ENCODE results near the gene FCHSD1.

The FCHSD1 gene

DNA sequence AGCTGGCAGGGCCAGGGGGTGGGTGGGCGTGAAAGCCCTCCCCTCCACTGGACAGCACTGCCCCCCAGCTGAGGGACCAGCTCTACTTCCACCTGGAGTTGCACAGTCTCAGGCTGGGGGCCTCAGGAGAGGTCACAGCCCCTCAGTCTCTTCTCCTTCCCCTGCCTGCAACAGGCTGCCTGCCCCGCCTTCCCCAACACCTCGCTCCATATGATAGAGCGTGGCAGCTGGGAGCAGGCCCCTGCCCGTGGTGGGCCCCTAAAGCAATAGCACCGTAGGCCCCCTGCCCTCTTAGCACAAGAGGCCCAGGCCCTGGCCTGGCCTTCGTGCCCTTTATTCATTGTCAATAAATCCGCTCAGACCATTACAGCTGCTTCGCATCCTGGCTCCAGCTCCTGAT, 10.5 kb downstream of the FCHSD1 start:
- no peak for DNase-seq

GRCh38 chr5:141640051-141640415, 11.2 kb downstream of the FCHSD1 start:
- DNase-seq: no peak

DNA sequence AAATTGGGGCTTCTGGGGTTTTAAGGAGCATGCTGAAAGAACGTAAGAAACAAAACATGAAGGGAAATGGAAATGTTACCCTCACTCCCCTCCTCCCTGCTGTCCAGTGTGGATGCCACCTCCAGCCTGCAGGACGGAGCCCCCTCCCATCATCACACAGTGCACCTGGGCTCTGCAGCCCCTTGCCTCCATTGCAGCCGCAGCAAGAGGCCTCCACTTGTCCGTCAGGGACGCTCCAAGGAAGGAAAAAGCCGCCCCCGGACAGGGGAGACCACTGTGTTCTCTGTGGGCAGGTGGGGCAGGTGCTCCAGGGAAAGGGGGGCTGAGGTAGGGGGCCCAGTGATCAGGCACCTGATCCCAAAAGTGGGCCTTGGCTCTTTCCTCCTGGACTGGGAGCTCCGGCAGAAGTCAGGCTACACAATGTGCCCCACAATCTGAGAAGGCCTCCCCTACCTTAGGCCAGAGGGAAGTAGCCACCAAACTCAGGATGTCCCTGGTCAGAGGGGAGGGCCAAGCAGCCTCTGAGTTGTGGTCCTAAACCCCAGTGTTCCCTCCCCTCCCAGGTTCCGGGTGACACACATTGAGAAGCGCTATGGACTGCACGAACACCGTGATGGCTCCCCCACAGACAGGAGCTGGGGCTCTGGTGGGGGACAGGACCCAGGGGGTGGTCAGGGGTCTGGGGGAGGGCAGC, 11.7 kb downstream of the FCHSD1 start:
- no peak for DNase-seq

GRCh38 chr5:141638771-141639170, 12.4 kb downstream of the FCHSD1 start:
- DNase-seq: no peak

- DNase-seq: no peak
Observed at GRCh38 chr5:141637767-141638419, 13.3 kb downstream of the FCHSD1 start.

DNA sequence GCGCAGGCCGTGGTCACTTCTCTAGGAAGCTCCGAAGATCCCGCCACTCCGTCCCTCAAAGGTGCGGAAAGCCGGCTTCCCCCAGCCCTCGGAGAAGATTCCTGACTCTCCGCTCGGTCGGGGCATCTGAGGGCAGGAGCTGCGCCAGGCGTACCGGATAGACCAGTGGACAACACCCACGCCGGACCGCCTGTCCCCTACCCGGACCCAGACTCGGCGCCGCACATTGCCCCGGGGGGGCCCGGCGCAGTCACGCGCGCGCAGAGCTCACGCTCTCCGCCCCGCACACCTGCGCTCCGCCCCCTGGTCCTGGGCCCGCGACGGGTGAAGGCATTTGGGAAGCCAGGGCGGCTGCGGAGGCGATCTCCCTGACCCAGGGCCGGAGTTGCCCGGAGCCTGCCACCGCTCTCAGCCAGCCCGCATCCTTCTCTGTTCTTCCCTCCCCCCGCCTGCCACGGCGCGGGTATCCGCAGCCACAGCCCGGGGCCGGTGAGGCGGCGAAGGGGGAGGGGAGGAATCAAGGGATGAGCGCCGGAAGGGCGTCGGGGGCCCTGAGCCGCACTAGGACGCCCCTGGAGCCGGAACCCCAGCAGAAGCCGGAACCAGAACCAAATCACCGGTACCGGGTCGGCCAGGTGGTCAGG, 14.0 kb downstream of the FCHSD1 start:
- no peak for DNase-seq

DNA sequence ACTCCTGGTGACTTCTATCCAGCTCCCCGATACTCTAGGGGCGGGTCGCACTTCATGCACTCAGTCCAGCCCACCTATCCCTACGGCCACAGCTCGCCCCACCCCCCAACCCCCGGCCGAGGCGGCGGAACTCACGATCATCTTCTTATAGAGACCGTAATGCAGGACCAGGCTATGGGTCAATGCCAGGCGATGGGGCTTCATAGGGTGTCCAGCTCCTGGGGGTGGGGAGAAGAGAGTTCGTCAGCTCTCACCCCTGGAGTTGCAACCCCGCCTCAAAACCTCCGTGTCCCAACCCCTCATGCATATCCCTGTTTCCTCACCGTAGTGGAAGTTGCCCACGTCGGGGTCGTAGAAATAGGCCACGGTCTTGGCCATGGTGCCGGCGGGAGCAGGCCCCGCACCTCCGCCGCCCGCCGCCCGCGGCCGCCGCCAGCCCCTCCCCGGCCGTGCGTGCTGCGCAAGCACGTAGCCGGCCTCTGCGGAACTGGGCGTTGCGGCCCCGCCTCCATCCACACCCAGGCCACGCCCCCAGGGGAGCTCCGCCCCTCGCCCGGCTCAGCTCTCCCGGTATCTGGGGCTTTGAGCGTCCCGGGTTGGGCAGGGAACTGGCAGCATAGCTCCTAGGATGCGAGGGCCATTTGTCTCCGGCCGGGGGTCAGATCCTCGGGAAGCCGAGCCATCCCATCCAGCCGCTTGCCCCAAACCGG, 14.7 kb downstream of the FCHSD1 start, which contains the start of the genes HDAC3 and RELL2:
HDAC3 (minus strand) TSS at position 437 of the 710 bp plus-strand sequence; CDS start at position 378, 59 bp downstream.
RELL2 (plus strand) TSS at position 585 of the 710 bp plus-strand sequence. CDS start 1,229 bp downstream, outside the sequence.
- no peak for DNase-seq

GRCh38 chr5:141636106-141636412, 15.2 kb downstream of the FCHSD1 start:
- DNase-seq: no peak

DNA sequence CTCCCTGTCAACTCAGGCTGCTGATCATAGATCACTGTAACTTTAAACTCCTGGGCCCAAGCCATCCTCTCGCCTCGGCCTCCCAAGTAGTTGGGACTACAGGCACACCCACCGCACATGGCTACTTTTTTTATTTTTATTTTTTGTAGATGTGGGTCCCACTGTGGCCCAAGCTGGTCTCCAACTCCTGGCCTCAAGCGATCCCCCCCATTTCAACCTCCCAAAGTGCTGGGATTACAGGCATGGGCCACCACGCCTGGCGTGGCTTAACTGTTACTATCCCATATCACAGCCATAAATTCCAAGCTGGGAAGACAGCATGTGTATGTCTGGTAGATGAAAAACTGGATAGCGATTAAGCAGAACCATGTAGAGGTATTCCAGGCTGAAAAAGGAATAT, 15.6 kb downstream of the FCHSD1 start:
- no peak for DNase-seq

DNA sequence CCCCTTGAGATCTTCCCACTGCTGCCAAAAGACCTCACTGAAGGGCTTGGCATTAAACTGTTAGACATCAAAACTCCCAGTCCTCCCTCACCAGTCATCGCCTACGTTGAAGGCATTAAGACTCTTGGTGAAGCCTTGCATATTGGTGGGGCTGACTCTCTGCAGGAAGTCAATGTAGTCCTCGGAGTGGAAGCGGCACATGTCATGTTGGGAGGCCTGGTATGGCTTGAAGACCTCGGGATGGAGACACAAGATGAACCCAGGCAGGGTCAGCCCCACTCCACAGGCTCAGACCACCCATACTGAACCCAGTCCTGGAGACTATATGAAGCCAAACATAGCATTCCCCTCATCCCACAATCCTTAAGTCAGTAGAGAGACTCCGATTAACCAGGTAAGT, 16.5 kb downstream of the FCHSD1 start:
- DNase-seq: no peak

- DNase-seq: no peak
Observed at GRCh38 chr5:141633871-141634561, 17.2 kb downstream of the FCHSD1 start.

DNA sequence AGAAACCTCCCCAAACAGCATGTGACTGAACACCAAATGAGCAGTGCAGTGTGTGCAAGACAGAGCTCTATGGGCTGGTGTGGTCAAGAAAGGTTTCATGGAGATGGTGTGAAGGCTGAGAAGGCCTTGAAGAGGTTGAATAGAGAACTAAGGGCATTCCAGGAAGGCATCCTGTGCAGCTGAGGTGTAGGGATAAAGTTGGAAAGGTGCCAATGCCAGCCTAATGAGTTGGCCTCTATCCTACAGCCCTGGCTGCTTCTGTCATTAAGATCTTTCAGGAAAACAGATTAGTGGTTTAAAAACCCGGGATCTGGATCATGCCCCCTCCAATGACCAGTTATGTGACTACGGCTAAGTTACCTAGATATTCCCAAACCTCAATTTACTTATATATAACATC, 18.6 kb downstream of the FCHSD1 start:
- DNase-seq: no peak

GRCh38 chr5:141630570-141631140, 20.6 kb downstream of the FCHSD1 start:
- DNase-seq: no peak

- DNase-seq: no peak
Observed at GRCh38 chr5:141628175-141628788, 22.9 kb downstream of the FCHSD1 start.

DNA sequence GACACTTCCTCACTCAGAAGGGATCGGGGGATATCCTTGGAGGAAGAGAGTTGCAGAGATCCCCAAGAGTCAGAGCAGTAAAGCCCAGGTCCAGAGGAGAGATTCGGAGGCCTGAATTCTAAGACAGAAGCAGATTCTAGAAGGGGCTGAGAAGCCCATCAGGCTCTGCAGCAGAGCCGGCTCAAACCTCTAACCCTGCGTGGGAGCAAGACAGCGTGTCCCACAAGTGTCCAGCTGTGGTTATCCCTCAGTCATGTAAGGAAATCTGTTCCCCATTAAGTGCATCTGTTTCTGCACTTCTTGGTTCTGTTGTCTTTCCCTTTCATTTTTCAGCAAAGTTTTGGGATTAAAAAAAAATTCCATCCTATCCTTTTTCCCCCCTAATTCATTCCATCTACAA, 27.6 kb downstream of the FCHSD1 start:
- no peak for DNase-seq

DNA sequence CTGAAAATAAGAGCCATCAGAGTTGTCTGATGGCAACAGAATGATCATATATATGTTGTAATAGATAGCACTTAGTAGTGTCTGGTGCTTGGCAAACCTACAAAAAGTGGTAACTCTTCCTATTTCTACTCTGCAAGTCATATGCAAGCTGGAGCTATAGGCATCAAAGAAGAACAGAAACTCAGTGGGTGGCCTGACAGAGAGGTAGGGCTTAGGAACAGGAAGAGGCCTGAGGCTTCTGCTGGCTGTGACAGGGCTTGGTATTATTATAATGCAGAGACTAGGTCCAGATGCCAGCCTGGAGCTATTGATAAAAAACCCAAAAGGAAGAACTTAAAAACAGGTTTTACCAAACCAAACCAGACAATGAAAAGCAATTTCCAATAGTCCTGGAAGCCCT, 28.0 kb downstream of the FCHSD1 start:
- DNase-seq: no peak

DNA sequence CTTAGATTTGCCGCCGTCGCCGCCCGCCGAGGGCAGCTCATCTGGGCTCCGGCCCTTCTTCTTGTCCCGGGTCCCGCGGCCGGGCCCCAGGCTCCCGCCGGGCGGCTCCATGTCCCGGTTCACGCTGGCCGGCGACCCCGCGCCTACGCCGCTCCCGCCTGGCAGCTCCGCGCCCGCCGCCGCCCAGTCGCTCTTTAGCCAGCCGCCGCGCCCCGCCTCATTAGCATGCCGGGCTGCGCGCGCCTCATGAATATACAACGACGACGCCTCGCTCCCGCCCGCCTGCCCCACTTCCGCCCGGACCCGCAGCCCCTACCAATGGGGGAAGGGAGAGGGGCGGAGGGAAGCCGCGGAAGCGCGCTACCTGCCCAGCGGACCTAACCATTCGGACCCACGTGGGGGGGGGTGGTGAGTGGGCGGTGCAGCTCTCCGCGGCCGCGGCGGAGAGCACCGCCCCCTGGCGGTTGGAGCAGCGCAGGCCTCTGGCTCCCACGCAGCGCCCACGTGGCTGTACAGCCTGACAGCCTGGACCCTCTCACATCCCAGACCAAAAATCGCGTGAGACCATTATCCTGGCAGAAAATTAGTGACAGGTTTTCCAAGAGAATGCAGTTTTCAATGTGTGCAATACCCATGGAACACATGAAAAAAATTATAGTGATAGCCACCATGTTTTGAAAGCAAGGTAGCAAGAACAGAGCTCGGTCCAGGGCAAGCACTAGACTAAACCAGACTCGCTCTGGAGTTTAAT, 32.2 kb downstream of the FCHSD1 start, which contains the start of gene DIAPH1:
DIAPH1 (minus strand) TSS at position 197 of the 751 bp plus-strand sequence; CDS start at position 111, 86 bp downstream.
- peak; percentile 61 for DNase-seq

GRCh38 chr5:141618030-141618803, 33.0 kb downstream of the FCHSD1 start:
- no peak for DNase-seq

GRCh38 chr5:141617682-141618029, 33.6 kb downstream of the FCHSD1 start:
- DNase-seq: no peak

- DNase-seq: no peak
Observed at GRCh38 chr5:141617128-141617527, 34.1 kb downstream of the FCHSD1 start.

Measured in NCI-H2081 treated with DMSO at 0.1 percent for 48 hours (cell line).